AG04449 (cell line): ENCODE measurements around the gene CDKN1A.

Source experiments
- CTCF ChIA-PET: fragments of 350-600 bp; formaldehyde crosslinking; extraction: SDS; loops from one replicate; lab custom pipeline; 2021; ENCODE audit warnings: antibody characterized with exemption; lab: Yijun Ruan, JAX
- POLR2A ChIA-PET: fragments of 400-600, 350-600 bp; formaldehyde crosslinking; extraction: SDS; loops from one replicate; lab custom pipeline; 2020; ENCODE audit warnings: antibody characterized with exemption, inconsistent platforms; lab: Yijun Ruan, JAX
- DNase-seq: peaks from one replicate; pipeline ENCODE4 v3.0.0-alpha.2; 2010; ENCODE audit warnings: low read depth, low spot score
- H3K4me3 ChIP-seq: 2 replicates; pipeline ENCODE4 v1.5.1; 2011; ENCODE audit warnings: low read depth, mild to moderate bottlenecking, control low read depth, low read length
- TF ChIP-seq, protein P1 (sequence below): IDR thresholded peaks from one replicate; pipeline ENCODE4 v1.5.1; 2011; ENCODE audit warnings: mild to moderate bottlenecking, moderate library complexity, low read length, control low read depth, inconsistent platforms; ENCODE audit not compliant: insufficient read depth; ENCODE audit errors: missing control alignments

CDKN1A gene

DNA sequence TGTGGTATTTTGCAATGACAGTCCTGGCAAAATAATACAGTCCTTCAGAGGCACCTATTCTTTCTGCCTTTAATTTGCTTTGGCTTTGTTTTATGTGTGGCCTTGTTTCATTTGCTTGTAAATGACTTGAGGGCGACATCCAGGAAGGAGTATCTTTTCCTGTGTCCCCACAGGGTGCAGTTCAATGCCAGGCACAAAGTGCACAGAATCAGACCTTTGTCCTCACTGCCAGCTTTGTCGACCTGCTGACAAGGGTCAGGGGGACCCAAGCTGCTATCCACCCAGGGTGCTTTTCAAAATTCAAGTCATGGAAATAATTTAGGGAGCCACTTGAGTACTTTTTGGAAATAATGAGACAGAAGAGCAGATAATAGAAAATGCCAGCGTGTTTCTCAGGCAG is 37.0 kb upstream of the CDKN1A start:
- ChIA-PET POLR2A (interaction anchor here (0.6 to 2.4 kb wide), 3 partner anchors 9 to 37 kb away, joined by 3 to 13 read pairs (median 4); partner anchors contain the start of gene CDKN1A), CTCF (interaction anchor here (1.0 kb wide), 1 partner anchor 39 kb away, joined by 3 read pairs; no protein-coding TSS in a partner anchor)
- no peak for DNase-seq
- TF ChIP-seq, protein P1, sequence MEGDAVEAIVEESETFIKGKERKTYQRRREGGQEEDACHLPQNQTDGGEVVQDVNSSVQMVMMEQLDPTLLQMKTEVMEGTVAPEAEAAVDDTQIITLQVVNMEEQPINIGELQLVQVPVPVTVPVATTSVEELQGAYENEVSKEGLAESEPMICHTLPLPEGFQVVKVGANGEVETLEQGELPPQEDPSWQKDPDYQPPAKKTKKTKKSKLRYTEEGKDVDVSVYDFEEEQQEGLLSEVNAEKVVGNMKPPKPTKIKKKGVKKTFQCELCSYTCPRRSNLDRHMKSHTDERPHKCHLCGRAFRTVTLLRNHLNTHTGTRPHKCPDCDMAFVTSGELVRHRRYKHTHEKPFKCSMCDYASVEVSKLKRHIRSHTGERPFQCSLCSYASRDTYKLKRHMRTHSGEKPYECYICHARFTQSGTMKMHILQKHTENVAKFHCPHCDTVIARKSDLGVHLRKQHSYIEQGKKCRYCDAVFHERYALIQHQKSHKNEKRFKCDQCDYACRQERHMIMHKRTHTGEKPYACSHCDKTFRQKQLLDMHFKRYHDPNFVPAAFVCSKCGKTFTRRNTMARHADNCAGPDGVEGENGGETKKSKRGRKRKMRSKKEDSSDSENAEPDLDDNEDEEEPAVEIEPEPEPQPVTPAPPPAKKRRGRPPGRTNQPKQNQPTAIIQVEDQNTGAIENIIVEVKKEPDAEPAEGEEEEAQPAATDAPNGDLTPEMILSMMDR = no peak
- no peak overlapping the region for H3K4me3 ChIP-seq

DNA sequence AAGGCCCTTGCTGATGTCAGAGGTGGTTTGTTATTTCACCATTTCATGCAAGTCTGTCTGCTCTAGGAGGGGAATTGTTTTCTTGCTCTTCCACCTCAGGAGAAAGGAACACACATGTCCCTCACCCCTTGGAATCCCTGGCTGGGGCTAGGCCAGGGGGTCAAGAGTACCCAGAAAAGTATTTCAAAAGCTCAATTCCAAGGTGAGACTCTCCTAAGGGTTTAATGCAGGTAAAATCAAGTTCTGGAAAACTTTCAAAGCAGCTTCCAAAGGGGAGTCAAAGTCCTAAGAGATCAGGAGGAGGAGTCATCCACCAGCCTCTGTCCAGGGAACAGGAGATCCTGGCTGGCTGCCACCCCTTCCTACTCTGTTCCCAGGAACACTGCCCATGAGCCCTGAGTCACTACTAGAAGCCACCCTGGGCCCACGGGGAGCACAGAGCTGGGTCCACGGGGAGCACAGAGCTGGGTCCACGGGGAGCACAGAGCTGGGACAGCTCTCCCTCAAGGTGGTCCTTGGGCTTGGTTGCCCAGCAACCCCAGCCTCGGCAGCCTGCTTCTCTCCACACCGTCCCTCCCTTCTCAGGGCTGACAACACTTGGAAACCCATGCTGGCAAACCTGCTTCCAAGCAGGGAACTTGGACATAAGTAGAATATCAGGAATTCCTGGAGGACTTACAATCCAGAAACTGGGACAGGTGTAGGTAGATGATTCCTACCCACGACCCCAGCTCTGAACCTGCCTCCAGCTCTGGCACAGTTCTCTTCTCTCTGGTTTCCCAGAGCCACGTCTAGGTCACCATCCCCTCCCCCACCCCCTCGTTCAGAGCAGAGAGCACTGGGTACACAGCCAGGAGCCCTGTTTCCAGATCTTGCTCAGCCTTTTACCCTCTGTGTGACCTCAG is 35.3 kb upstream of the CDKN1A start:
- ChIA-PET POLR2A (interaction anchor here (1.2 to 2.4 kb wide), 2 partner anchors 35 to 38 kb away, joined by 3 to 13 read pairs; partner anchors contain the start of gene CDKN1A), CTCF (interaction anchor here (0.7 to 4.0 kb wide), 8 partner anchors 14 to 39 kb away, joined by 3 to 33 read pairs (median 3); partner anchors contain the start of gene CDKN1A)
- H3K4me3 ChIP-seq = no peak overlapping the region
- DNase-seq = no peak
- TF ChIP-seq, protein P1 = no peak

DNA sequence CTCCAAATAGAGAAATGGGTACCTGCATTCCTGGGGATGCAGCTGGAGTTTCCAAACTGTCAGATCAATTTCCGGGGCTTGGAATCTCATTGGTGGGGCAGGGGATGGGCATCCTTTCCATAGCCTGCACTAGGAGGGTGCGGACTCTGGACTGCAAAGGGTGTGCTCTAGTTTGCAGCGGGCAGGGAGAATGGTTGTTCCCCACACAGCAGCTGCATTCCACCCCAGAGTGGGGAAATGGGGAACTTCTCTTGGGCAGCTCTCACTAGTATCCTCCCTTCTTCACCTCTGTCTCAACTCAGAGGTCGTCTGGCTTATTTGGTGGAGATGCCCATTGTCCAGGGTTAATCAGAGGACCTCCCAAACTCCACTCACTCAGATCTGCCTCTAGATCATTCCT is 34.5 kb upstream of the CDKN1A start:
- DNase-seq = no peak

DNA sequence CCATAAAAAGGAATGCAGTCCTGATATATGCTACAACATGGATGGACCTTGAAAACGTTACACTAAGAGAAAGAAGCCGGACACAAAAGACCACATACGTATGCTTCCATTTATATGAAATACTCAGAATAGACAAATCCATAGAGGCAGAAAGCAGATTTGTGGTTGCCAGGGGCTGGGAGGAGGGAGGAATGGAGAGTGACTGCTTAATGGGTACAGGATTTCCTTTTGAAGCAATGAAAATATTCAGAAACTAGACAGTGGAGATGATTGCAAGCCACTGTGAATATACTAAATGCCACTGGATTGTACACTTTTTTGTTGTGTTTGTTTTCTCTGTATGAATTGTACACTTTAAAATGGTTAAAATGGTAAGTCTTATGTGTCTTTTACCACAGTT is 29.4 kb upstream of the CDKN1A start:
- DNase-seq = no peak
- POLR2A ChIA-PET = no interaction called here
- H3K4me3 ChIP-seq = no peak overlapping the region
- CTCF ChIA-PET = interaction anchor here (0.9 kb wide), 1 partner anchor 19 kb away, joined by 3 read pairs; no protein-coding TSS in a partner anchor
- TF ChIP-seq, protein P1 = no peak

More for the DNA sequence above, 34.5 kb upstream of the CDKN1A start:
- no peak overlapping the region for H3K4me3 ChIP-seq
- ChIA-PET CTCF (interaction anchor here (1.1 to 4.0 kb wide), 7 partner anchors 13 to 115 kb away, joined by 3 to 33 read pairs (median 3); partner anchors contain the start of gene CDKN1A), POLR2A (interaction anchor here (2.4 kb wide), 2 partner anchors 35 kb away, joined by 13 read pairs; partner anchors contain the start of gene CDKN1A)
- TF ChIP-seq, protein P1 = no peak

DNA sequence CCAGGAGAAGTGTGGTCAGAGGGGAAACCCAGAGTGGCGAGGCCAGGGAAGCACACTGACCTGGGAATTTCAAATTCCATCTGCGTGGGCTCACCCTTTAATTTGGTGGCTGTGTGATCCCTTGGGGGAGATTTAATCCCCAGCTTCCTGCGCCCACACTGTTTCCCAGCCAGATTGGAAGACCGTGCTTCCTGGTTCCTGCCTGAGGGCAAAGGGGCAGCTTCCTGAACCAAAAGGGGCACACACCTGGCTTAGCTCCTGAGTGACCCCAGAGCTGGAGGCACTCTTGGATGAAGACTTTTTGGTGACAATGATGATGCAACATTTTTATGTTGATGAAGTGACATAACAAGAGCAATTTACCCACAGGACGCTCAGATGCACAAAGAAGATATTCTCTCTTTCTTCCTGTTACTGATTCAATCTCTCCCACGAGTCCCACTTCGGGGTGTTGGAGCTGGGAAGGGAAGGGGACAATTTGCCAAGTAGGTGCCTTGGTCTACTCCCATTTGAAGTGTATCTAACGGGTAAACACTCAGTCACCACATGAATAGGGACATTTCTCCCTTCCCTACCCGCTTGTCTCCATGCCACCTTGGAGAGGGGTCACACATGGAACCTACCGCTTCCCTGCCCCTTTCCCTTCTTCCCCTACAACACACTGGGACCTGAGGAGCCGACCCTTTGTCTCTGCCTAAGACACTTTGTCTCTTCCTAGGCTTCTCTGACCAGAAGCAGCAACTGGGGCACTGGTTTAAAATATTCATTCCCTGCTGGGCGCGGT is 28.6 kb upstream of the CDKN1A start:
- no peak overlapping the region for H3K4me3 ChIP-seq
- CTCF ChIA-PET = interaction anchor here (0.9 kb wide), 1 partner anchor 19 kb away, joined by 3 read pairs; no protein-coding TSS in a partner anchor
- TF ChIP-seq, protein P1 = no peak
- POLR2A ChIA-PET = interaction anchor here (0.8 kb wide), 1 partner anchor 29 kb away, joined by 3 read pairs; the partner anchor contains the start of gene CDKN1A
- no peak for DNase-seq
